GM18858 (cell line): ENCODE results near the gene CD27.
A peak's percentile ranks its signal among the peaks of the same experiment; 100 is the strongest.
"Not testable (repeated sequence)": the region's sequence is repeated elsewhere in the genome, so short reads cannot be mapped to it uniquely, and the experiment has no call there.

Experiments used
- ATAC-seq: cut with Tn5 transposase; IDR thresholded peaks from one replicate; pipeline ENCODE4 v1.9.1; 2021; ENCODE audit not compliant: unreplicated experiment

CD27 gene

DNA sequence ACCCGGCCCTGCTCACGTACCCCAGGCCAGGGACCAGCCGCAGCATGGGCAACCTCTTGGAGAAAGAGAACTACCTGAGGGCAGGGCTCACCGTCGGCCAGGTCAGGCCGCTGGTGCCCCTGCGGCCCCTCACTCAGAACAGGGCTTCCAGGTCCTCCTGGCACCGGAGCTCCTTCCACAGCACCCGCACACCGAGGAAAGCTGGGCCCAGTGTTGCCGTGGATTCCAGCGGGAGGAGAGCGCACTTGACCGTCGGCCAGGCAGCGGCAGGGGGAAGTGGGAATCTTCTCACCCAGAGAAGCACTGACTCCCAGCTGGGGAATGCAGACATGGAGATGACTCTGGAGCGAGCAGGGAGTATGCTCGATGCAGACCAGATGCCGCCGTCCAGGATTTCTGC lies 33.7 kb downstream of the CD27 start:
- no peak for ATAC-seq

DNA sequence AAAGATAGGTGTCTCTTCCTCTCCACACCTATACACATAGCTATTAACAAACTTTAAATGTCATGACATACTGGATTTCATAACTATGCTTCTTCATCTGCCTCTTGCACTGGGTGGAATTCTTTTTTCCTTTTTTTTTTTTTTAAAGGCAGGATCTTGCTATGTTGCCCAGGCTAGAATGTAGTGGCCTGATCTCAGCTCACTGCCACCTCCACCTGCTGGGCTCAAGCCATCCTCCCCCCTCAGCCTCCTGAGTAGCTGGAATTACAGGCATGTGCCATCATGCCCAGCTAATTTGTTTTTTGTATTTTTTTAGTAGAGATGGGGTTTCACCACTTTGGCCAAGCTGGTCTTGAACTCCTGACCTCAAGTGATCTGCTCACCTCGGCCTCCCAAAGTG lies 43.5 kb downstream of the CD27 start:
- ATAC-seq, result no peak

DNA sequence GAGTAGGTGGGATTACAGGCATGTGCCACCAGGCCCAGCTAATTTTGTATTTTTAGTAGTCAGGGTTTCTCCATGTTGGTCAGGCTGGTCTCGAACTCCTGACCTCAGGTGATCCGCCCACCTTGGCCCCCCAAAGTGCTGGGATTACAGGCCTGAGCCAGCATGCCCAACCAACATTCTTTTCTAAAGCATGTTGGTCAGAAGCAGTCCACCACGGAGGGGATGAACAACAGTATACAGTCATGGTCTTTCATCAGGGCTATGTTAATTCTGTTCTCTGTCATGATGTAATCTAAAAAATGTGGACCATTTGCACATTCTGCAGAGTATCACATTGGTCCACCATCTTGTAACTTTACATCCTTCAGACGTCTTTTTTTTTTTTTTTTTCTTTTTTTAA lies 44.7 kb downstream of the CD27 start:
- no peak for ATAC-seq

DNA sequence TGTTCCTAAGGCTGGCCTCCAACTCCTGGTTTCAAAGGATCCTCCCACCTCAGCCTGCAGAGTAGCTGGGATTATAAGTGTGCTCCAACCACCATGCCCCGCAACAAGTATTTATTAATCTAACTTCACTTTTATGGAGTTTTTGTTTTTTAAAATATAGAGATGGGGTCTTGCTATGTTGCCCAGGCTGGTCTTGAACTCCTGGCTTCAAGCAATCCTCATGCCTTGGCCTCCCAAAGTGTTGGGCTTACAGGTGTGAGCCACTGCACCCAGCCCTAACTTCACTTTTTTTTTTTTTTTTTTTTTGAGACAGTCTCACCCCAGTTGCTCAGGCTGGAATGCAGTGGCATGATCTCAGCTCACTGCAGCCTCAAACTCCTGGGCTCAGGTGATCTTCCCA lies 45.9 kb downstream of the CD27 start:
- not testable (repeated sequence) for ATAC-seq

DNA sequence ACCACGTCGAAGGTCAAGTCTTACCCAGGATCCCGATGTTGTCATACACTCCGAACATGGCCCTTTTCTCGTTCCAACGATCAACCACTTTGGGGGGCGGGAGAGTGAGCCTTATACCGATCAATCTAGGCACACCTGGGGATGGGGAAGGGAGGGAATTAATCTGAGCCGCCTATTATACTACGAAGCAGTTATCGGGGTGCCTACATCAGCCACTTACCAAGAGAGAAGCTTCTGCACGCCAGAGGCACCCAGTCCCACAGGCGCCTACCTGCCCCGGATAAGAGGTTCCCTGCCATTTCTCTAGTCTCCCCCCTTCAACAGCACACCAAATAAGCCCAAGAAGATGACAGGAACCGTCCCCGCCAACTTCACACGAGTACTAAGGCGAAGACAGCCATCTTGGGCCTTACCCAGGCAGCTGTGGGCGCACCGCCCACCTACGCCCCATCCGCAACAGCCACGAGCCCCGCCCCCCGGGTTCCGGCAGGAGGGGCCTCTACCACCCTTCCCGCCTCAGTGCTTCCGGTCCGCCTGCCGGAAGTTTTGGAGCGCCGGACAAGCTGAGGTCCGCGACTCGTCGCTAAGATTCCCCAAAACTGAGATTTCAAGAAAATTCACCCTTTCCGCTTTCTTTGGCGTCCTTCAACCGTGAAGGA lies 48.2 kb downstream of the CD27 start, which contains the start of gene MRPL51:
Gene MRPL51 (minus strand): TSS at position 425 of the 659 bp plus-strand sequence. CDS start 126 bp downstream, at position 299.
- no peak for ATAC-seq

DNA sequence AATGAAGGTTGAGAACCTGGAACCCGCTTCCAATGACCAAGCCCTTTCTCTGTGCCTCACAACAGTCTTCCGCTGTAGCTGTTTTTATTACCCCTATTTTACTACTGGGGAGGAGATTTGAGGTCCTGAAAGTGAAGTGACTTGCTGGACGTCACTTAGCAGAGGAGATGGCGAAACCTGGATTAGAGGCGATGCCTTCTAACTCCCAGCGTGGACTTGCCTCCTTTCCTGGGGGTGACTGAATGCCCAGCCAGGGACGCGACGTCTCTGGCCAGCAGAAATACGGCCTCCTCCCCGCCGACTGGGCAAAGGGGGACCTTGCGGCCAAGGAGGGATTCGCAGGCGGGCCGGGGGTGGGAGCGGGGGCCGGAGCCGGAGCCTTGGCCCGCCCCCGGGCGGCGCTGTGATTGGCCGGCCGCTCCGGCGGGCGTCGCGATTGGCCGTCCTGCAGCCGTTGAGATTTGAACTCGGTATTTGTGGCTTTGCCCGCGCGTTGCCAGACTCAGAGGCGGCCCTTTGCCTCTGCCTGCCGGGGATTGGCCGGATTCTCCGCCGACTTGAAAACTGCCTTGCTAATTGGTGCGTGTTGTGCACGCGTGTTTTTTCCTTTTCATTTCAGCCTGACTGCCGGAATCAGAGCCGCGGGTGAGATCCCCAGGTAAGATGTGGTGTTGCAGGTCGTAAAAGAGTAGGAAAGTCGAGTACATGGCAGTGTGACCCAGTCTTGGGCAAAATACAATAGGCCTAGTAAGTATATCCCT lies 48.9 kb downstream of the CD27 start, which contains the start of gene NCAPD2:
Gene NCAPD2 (plus strand): TSS at position 606 of the 761 bp plus-strand sequence. CDS start 997 bp downstream, outside the sequence.
- ATAC-seq, result peak; percentile 72

DNA sequence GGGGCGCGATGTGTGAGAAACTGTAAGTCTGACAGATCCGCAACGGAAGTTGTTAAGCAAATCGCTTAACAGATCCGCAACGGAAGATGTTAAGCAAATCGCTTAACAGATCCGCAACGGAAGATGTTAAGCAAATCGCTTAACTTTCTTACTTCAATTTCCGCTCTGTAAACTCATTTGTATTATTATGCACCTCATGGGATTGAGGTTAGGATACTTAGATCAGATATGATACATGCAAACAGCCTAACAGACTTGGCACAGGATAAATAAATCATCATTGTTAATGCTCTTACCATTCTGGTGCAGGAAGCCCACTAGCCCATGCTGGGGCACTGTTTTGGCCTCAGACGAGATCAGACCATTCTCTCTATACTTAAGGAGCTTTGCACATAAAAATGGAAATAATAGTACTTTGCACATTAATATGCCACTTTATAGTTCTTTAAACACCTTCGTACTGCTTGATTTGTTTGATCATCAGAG lies 49.5 kb downstream of the CD27 start:
- ATAC-seq, result no peak

DNA sequence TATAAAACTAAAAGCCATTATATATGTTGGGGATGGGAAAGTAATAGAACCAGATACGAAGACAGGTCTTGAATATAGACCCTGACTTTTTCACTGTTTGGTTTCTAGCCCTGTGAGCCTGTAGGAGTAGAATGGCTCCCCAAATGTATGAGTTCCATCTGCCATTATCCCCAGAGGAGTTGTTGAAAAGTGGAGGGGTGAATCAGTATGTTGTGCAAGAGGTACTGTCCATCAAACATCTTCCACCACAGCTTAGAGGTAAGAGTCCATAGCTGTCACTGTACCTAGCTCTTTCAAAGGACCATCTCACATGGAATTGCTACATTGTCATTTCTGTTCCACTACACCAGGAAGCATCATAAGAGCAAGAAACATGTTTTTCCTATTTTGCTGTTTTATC lies 50.2 kb downstream of the CD27 start:
- ATAC-seq, result no peak

DNA sequence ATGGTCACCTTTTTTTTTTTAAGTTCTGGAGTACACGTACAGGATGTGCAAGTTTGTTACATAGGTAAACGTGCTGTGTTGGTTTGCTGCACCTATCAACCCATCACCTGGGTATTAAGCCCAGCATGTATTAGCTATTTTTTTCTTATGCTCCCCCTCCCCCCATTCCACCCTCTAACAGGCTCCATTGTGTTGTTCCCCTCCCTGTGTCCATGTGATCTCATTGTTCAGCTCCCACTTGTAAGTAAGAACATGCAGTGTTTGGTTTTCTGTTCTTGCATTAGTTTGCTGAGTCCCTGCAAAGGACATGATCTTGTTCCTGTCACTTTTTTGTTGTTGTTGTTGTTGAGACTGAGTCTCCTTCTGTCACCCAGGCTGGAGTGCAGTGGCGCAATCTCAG lies 52.5 kb downstream of the CD27 start:
- not testable (repeated sequence) for ATAC-seq

DNA sequence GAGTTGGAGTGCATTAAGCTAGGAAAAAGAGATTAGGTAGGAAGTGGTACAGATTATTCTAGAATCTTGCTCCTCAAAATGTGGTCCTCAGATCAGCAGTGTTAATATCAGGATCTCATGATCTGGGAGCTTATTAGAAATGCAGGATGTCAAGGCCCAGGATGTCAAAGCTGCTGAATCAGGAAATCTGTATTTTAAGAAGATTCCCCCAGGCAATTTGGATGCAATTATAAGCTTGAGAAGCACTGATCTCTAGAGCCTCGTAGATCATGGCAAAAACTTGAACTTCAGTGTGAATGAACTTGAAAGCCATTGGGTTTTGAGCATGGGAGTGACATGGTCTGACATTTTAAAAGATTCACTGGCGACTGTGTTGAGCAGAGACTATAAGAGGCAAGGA lies 55.7 kb downstream of the CD27 start:
- ATAC-seq, result no peak
